ENCODE measurements around the gene WT1.

The WT1 gene

GRCh38 chr11:32426819-32427615 is 8.3 kb downstream of the WT1 start:
- in situ Hi-C loops (cut with HindIII; ENCODE audit: low sequenced_read_pairs): no loop called here
- TF ChIP-seq, protein P1, sequence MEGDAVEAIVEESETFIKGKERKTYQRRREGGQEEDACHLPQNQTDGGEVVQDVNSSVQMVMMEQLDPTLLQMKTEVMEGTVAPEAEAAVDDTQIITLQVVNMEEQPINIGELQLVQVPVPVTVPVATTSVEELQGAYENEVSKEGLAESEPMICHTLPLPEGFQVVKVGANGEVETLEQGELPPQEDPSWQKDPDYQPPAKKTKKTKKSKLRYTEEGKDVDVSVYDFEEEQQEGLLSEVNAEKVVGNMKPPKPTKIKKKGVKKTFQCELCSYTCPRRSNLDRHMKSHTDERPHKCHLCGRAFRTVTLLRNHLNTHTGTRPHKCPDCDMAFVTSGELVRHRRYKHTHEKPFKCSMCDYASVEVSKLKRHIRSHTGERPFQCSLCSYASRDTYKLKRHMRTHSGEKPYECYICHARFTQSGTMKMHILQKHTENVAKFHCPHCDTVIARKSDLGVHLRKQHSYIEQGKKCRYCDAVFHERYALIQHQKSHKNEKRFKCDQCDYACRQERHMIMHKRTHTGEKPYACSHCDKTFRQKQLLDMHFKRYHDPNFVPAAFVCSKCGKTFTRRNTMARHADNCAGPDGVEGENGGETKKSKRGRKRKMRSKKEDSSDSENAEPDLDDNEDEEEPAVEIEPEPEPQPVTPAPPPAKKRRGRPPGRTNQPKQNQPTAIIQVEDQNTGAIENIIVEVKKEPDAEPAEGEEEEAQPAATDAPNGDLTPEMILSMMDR (IDR thresholded peaks at IDR 0.05; ENCODE audit: low read depth, low read length, missing control alignments): no peak
- no peak for DNase-seq (ENCODE audit: low read depth)
- no peak overlapping the region for H3K4me3 ChIP-seq (ENCODE audit: low read depth, low read length)

GRCh38 chr11:32426192-32426591 is 9.1 kb downstream of the WT1 start:
- in situ Hi-C loops (cut with HindIII; ENCODE audit: low sequenced_read_pairs): no loop called here
- TF ChIP-seq, protein P1 (IDR thresholded peaks at IDR 0.05; ENCODE audit: low read depth, low read length, missing control alignments): no peak
- no peak overlapping the region for H3K4me3 ChIP-seq (ENCODE audit: low read depth, low read length)
- DNase-seq (ENCODE audit: low read depth): no peak

- H3K4me3 ChIP-seq (ENCODE audit: low read depth, low read length): no peak overlapping the region
- DNase-seq (ENCODE audit: low read depth): no peak
- TF ChIP-seq, protein P1 (IDR thresholded peaks at IDR 0.05; ENCODE audit: low read depth, low read length, missing control alignments): no peak
- in situ Hi-C loops (cut with HindIII; ENCODE audit: low sequenced_read_pairs): no loop called here
These were observed 9.6 kb downstream of the WT1 start for GRCh38 chr11:32425761-32426160.

- DNase-seq (ENCODE audit: low read depth): no peak
- TF ChIP-seq, protein P1 (IDR thresholded peaks at IDR 0.05; ENCODE audit: low read depth, low read length, missing control alignments): no peak
- H3K4me3 ChIP-seq (ENCODE audit: low read depth, low read length): no peak overlapping the region
- in situ Hi-C loops (cut with HindIII; ENCODE audit: low sequenced_read_pairs): no loop called here
These were observed 12.8 kb downstream of the WT1 start for GRCh38 chr11:32422545-32422944.

GRCh38 chr11:32421992-32422391 is 13.3 kb downstream of the WT1 start:
- no peak overlapping the region for H3K4me3 ChIP-seq (ENCODE audit: low read depth, low read length)
- TF ChIP-seq, protein P1 (IDR thresholded peaks at IDR 0.05; ENCODE audit: low read depth, low read length, missing control alignments): no peak
- DNase-seq (ENCODE audit: low read depth): no peak
- in situ Hi-C loops (cut with HindIII; ENCODE audit: low sequenced_read_pairs): no loop called here

GRCh38 chr11:32420937-32421901 is 14.1 kb downstream of the WT1 start:
- TF ChIP-seq, protein P1 (IDR thresholded peaks at IDR 0.05; ENCODE audit: low read depth, low read length, missing control alignments): no peak
- no peak for DNase-seq (ENCODE audit: low read depth)
- H3K4me3 ChIP-seq (ENCODE audit: low read depth, low read length): no peak overlapping the region
- in situ Hi-C loops (cut with HindIII; ENCODE audit: low sequenced_read_pairs): no loop called here

All from astrocyte of the cerebellum (primary cell).